HG02642 (cell line): ENCODE measurements around the gene PIM3.

Experiments used
- ATAC-seq: cut with Tn5 transposase; IDR thresholded peaks from one replicate; pipeline ENCODE4 v1.9.1; 2021; ENCODE audit warnings: mild to moderate bottlenecking; ENCODE audit not compliant: unreplicated experiment, poor library complexity

The PIM3 gene

GRCh38 chr22:49999063-49999945 is 38.7 kb downstream of the PIM3 start:
- no peak for ATAC-seq

- ATAC-seq = no peak
Measured at GRCh38 chr22:49999946-50000586, 39.5 kb downstream of the PIM3 start.

GRCh38 chr22:50000587-50001387 is 40.2 kb downstream of the PIM3 start:
- no peak for ATAC-seq

GRCh38 chr22:50001388-50002231 is 41.0 kb downstream of the PIM3 start:
- no peak for ATAC-seq

GRCh38 chr22:50002791-50003190 is 42.2 kb downstream of the PIM3 start:
- ATAC-seq = no peak

DNA sequence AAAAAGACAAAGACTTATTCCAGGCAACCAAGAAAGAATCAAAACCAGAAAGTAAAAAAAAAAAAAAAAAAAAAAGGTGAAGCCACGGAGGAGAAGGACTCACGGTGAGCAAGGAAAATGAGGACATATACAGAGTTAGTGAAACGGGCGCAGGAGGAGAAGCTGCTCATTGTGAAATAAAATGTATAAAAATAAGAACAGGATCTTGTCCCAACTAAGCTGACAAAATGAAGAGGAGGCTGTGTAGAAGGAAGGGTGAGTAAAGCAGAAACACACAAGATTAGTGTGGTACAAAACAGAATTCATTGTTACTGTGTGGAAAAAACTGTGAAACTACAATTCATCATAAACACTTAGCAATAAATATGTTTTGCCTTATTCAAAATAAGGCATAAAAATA is 44.3 kb downstream of the PIM3 start:
- no peak for ATAC-seq

GRCh38 chr22:50007057-50007511 is 46.5 kb downstream of the PIM3 start:
- no peak for ATAC-seq

DNA sequence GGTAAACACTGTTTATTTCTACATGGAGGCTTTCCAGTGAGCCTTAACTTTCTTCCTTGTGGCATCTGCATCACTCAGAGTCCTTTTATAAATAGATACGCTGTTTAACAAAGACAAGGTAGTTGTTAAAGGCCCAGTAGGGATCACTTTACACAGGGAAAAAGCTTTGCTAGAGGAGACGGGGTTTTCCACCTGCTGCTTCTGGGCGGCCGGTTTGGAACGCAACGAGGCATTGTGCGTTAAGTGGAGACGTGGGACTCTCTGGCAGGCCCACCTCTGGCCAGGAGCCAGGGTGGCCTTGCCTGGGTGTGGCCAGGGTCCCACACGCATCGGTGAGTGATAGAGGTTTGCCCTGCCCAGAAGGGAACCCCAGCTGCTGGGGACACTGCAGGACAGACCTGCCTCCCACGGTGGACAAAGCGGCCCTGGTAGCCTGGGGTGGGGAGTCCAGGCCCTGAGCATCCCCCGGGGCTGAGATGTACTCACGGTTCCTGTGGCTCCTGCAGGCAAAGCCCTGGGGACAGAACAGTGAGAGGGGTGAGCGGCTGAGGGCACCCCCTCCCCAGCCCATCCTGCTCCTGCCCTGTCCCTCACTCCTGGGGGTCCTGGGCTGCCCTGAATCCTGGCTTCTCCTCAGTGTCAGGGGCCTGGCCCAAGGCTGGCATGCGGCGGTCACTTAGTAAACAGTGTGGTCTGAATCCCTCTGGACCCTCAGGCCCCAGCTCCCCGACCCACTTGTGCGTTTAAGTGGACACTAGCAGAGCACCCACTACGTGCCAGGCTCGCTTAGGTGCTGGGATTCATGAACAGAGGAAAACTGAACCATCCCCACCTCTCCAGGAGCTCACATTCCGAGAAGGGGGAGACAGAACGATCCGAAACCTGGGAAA is 47.8 kb downstream of the PIM3 start:
- ATAC-seq = no peak

DNA sequence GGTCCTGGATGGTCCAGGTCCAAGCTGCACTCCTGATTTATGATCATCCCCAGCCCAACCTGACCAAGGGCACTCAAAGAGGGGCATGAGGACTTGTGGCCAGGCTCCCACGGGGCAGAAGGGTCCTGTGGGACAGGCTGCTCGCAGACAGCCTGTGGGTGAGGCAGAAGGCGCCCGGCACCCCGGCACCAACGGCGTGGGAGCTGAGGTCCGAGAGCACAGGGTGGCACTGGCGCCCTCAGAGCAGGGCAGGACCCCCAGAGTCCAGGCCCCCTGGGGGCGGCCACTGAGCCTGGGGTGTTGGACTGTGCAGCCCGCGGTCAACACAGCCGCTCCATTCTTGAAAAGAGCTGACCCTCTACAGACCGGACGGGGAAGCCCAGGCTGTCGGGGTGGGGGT is 48.7 kb downstream of the PIM3 start:
- no peak for ATAC-seq

DNA sequence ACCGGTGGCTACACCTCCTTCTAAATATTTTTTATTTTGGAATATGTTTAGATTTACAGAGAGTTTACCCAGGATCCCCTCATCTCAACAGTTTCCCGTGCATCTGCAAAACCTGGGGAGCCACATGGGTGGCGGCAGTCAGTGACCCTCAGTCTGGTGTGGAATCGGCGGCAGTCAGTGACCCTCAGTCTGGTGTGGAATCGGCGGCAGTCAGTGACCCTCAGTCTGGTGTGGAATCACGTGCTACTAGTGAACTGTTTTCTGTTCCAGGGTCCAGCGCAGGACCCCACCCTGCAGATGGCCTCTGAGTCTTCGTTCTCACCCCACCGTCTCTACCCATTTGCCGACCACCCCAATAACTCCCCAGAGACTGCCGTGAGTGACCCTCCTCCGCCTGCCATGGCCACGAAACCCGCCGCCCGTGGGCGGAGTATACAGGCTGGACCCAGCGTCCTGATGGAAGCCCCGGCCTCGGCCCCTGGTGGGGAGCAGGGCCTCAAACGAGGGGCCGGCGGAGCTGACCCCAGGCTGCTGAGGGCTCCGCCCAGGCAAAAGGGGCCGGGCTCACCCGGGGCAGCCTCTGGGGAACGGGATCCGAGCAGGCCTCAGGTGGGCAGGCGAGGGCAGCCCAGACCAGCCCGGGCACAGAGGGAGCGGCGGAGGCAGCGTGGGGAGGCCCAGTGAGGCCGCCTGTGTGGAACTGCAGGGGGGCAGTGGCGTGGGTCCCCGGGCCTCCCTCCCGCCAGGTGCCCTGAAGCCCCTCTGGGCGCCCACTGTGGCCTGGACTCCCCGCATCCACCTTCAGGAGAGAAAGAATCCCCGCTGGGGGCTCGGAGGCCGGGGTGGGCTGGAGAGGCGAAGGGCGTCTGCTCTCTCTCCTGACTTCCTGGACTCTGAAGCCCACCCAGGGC is 49.4 kb downstream of the PIM3 start:
- ATAC-seq = no peak

GRCh38 chr22:50010676-50011446 is 50.3 kb downstream of the PIM3 start:
- no peak for ATAC-seq

GRCh38 chr22:50011447-50012210 is 51.1 kb downstream of the PIM3 start:
- ATAC-seq = no peak

GRCh38 chr22:50012211-50013181 is 51.9 kb downstream of the PIM3 start, which contains the start of gene IL17REL:
TSS of gene IL17REL (minus strand) at chr22:50012765. CDS start at chr22:50012646, 119 bp downstream.
- no peak for ATAC-seq
